NCI-H510A (cell line): ENCODE results near the gene RAC2.

Experiments used
- DNase-seq: peaks from one replicate; lab custom pipeline; 2025; lab: John Stamatoyannopoulos, UW

RAC2 gene

DNA sequence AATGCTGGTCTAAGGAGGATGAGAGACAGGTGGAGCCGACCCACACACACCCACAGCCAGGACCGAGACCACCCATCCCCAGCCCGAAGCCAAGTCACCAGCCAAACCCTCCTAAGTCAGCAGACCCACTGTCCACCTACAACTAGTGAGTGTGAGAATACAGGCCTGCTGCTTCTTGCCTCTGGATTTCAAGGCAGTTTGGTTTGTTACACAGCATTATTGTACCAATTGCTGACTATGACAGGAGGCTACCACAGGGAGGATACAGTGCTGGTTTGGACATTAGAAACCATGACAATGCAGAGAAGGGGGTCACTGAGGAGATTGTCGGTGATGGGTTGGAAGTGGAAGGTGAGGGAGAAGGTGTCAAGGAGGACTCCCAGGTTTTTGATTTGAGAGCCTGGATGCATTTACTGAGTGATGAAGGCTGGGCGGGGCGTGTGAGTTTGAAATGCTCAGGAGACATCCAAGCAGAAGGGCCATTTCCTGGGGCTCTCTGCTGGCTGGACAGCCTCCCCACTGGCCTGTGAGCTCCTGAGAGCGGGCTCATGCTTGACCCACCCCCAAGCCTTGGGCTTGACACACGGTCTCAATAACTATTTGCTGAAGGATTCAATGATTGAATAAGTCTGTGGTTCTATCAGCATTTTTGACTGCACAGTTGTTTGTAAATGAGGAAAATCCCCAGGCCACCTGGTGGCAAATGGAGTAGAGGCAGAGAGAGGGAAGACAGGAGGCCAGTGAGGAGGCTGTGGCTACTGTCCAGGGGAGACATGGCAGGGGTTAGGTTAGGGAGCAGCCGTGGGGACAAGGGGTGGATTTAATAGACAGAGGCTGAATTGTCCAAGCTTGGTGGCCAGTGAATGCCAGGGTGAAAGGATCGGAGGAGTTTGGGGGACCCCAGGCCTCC is 22.4 kb downstream of the RAC2 start:
- DNase-seq: no peak

DNA sequence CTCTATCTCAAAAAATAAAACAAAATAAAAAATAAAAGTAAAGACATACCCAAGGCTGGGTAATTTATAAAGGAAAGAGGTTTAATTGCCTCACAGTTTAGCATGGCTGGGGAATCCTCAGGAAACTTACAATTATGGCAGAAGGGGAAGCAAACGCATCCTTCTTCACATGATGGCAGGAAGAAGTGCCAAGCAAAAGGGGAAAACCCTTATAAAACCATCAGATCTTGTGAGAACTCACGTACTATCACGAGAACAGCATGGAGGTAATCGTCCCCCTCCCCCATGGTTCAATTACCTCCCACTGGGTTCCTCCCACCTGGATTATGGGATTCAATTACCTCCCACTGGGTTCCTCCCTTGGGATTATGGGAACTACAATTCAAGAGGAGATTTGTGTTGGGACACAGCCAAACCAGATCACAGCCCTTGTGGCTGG is 23.5 kb downstream of the RAC2 start:
- DNase-seq: no peak

DNA sequence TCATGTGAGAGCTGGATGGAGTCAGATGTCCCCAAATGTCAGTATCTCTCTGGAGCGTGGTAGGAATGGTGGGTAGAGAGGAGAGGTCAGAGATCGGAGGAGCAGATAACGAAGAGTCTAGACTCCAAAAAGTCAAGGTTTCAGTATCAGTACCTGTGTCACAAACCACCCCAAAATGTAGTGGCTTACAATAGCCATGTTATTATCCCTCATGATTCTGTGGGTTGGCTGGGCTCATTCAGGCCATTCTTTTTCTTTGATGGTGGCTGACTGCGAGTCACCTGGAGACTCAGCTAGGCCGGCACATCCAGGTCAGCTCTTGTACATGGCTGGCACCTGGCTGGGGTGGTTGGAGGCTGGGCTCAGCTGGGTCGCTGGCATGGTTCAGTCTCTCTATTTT is 24.5 kb downstream of the RAC2 start:
- DNase-seq: no peak

DNA sequence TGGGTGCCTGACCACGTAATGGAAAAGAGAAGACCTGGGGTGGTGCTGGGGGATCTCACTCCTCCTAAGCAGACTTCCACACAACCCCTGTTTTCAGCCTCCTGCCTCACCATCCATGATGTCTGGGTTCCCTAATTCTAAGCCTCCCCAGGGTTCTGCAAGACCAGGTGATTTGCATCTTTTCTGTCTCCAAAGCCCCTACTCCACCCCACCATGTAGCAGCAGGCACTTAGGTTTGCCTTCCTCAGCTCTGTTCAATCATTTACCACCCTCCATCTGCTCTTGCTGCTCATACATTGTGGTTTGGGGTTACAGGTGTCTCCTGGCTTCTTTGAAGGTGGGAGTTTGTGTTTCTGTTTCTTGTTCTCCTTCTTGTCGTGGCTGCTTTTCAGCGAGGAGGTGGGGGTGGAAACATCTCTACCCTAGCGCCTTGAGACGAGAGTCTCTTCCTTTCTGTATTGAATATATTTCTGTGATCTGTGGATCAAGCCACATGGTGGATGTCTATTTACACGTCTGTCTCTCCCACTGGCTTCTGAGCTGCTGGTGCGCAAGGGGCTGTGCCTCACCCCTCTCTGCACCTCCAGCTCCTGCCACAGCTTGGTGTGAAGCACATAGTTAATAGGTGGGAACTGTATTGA is 25.2 kb downstream of the RAC2 start:
- DNase-seq: no peak

DNA sequence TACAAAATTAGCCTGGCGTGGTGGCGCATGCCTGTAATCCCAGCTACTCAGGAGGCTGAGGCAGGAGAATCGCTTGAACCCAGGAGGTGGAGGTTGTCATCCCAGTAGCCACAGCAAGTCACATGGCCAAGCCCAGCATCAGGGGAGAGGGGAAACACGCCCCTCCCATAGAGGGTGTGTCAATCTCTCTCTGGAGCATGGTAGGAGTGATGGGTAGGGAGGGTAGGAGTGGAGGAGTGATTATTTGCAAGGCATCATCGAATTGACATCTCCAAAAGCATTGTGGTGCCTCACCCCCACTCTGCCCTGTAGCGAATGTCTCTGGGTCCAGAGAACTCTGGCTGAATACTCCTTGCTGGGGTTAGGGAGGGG is 25.7 kb downstream of the RAC2 start:
- no peak for DNase-seq

DNA sequence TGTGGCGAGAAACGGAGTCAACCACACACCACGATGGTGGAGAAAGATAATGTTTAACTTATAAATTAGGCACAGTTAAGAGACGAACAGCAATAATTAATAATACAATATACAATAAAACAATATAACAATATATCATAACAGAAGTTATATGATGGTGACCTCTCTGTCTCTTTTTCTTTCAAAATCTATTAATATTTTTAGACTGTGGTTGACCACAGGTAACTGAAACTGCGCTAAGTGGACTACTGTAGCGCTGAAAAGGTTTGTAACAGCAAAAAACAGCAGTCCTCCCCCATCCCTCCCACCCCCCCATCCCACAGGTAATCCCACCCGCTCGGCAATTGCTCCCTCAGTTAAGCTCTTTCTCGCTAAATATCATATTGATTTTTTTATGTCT is 28.2 kb downstream of the RAC2 start:
- no peak for DNase-seq

DNA sequence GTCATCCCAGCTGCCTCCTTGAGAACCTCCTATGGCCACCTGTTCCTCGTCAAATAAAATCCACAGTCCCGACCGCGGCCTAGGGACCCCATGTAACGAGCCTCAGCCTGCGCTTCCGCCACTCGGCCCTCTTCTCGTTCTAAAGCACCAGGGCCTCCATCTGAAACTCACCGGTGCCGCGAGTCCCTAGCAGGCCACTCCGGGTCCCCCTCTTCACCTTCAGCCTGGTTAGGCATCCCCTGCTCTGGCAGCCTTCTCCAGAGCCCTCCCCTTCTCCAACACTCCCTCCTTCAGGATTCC is 29.4 kb downstream of the RAC2 start:
- DNase-seq: no peak

DNA sequence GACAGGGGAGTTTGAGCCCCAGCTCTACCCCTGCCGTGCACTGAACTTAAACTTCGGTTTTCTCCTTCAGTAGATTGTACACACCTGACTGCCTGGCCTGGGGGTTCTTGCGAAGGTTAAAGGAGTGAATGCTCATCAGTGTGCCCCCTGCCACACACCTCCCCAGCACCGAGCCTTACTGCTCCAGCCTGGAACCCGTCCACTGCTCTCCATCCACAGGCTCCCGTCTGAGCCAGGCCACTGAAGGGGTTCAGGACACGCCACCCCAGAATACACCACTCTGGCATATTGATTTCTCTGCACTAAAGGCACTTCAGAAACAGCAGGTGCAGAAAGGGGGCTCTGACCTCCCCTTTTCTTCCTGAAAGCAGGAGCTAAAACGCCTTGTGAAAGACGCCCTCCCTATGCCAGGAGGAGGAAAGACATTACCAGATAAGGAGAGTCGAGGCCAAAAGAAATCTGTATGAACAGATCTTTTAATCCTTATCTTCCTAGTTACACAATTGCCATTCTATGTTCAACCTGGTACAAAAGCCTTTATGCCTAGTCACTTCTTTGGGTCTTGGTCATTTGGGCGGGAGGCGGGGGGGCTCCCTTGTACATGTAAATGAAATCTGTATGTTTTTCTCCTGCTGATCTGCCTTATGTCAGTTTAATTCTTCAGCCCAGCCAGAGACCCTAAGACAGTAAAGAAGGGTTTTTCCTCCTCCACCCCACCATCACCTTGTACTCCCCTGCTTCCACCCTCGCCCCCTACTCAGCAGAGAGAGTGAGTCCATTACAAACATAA is 29.9 kb downstream of the RAC2 start:
- DNase-seq: no peak

DNA sequence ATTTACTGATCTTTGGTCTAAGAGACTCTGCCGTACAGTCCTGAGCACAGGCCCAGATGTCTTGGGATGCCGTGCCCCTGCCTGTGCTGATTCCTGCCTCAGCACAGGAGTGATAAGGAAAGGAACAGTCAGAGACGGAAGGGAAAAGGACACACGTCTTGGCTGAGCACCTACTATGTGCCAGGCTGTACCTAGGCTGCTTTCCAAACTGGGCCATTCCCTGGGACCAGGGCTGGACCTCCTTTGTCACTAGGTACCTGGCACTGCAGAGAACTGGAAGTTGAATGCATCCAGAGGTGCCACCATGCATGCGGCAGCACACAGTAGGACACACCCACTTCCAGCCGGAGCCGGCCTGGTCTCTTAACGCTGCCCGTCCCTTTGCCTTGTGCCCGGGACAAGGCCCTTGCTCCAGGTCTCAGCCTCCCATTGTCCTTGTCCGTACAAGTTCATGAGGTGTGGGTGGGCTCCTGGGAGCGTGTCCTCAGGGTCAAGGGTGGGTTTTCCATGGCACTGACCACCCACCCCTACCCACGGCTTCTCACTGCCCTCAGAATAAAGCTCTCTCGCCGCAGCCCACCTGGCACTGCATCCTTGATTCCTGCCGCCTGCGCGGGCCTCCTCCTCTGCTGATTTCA is 30.7 kb downstream of the RAC2 start:
- no peak for DNase-seq

DNA sequence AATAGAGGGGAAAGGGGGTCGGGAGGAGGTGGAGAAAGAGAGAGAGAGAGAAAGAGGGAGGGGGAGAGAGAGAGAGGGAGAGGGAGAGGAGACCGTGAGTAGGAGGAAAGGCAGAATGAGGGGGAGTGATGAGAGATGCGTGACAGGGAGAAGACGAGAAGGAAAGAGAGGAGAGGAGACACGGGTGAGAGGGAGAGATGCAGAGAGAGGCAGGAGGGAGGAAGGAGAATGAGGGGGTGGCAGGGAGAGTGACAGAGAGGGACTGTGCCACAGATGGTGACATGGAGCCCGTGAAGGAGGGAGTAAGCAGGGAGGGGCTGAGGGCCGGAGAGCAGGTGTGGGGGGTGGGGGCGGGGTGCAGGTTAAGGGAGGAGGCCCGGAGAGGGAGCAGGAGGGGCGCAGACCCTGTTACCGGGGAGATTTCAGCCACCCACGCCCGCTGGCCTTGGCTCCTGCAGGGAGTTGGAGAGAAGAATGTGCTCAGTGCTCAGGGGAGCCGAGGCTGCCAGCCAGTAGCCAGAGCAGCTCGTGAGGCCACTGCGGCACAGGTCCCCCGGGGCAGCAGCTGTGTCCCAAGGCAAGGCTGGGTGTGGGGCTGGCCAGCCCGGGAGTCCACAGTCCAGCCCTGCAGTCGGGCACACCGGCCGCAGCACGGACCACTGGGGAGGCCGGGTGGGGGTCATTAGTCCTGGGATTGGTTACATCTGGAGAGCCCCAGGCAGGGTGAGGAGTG is 31.7 kb downstream of the RAC2 start, which contains the start of gene SSTR3:
Gene SSTR3 (minus strand): TSS at position 304 of the 733 bp plus-strand sequence. CDS start 4,674 bp downstream, outside the sequence.
- no peak for DNase-seq

DNA sequence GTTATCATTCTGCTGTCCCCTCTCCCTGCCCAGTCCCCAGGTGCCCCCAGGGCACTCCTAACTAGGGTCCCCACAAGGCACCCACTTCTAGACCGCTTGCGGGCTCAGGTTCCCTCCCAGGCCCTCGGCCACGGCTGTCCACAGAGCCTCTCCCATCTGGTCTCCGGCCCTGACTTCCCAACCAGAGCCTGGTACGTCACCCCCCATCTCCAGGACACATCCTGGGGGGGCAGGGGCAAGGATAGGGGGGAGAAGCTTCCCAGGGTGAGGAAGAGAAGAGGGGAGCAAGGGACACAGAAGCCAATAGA is 32.2 kb downstream of the RAC2 start:
- no peak for DNase-seq

DNA sequence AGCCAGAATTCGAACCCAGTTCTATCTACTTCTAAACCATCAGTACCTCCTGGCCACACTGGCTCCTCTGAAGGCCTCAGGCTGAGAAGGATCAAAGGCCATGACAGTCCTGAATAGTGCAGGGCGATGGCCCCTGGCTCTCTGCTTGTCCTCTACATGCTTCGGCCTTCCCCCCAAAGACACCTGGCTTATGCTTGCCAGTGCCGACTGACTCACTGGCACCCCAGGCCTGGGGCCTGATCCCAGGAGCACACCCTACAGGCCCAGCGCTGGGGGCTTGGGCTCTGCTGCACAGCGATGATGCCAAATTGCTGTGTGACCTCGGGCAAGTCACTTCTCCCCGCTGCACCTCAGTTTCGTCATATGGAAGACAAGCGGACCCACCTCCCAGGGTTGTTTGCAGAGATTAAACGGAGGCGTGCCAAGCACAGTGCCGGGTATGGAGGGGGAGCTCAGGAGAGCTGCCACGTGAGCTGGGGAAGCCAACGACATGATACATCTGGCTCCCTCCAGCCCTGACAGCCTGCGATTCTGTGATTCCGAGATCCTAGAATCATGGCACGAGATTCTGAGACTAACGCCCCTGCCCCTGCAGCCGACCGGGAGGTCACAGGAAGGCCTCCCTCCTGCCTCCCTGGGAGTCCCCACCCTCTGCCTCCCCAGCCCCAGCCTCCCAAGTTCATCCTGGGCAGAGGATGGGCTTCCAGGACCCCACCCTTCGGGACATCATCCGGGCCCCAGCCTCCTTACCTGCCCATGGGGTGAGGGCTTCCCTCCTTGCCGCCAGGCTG is 32.8 kb downstream of the RAC2 start:
- no peak for DNase-seq

DNA sequence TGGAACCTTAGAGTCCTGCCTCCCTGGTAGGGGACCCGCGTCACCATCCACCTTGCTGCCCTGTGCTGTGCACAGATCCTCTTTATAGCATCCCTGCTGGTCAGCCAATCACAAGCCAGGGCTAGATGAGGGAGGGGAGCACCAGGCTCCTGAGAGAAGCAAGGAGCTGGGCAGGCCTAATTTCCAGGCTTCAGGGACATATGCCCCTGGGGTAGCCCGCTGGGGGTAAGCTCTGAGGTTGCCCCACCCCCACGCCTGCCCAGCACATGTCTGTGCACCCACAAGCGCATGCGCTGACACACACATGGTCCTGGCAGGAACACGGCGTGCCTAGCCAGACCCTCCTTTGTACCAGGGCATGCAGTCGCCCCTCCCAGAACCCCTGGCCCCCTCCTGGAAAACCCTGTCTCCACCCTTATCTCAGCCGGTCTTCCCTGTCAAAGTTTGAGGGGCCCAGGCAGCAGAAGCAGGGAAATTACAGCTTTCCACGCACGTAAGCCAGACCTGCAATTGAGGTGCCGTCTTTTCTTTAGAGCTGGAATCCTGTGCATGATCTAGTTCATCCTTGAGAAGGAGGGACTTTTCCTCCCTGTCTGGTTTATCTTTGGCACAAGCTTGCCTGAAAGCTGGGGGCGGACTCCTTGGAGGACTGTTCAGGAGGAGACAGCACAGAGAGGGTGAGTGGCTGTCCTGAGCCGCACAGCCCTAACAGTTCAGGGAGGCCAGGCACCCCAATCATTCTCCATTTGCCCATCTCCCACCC is 33.8 kb downstream of the RAC2 start:
- DNase-seq: no peak

DNA sequence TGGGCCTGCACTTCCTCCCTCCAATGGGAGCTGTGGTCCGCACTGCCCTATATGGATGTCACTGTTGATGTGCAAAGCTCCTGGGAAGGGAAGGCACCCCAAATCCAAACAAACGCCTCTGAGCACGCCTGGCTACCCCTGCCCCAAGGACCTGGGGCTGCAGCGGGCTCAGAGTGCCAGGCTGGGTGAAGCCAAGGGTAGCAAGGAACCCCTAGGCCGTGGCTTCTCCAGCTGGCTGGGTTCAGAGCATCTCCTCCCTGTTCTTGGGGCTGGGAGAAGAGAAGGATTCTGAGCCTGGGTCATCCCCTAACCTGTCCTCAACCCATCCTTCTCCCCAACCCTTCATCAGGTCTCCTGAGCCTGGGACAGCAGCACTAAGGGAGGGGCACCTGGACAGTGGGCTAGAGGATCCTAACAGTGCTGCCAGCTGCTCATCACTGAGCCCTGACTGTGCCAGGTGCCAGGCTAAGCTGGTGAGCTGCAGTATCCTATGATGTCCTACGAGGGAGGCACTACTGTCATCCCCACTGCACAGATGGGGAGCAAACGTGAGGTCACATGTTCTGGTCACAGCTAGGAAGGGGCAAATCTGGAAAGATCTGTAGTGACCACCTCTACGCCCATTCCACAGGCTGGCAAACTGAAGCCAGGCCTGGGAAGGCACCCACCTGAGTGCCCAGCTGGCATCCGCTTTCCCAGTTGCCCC is 34.8 kb downstream of the RAC2 start:
- no peak for DNase-seq

DNA sequence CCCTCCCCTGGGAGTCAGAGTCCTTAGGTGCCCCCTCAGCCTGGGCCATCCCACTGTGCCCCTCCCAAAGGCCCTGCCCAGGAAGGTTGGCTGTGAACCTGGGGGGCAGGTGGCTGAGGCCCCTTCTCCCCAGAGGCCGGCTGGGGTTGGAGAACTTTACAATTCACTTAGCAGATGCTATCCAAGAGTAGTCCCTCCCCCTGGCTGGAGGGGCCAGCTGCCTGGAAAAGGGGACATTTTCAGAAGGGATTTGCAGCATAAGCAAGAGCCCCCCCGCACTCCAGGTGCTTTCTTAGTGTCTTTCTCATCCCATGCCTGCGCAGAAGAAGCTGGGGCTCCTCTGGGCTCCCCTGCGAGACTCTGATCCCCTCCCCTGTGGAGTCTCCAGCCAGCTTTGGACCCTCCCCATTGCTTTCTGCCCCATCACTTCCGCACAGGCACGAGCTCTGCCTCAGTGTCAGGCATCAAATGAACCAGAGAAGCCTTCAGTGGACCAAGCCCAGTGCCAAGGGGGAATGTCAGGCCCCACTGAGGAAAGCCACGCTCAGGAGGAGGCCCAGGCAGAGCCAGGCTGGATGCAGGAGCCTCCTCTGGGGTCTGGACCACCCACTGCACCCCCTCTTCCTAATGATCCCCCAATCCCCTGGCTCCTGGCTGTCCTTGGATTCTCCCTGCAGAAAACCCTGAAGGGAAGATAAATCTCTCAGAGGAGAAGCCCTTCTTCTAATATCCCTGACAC is 35.5 kb downstream of the RAC2 start:
- DNase-seq: no peak

DNA sequence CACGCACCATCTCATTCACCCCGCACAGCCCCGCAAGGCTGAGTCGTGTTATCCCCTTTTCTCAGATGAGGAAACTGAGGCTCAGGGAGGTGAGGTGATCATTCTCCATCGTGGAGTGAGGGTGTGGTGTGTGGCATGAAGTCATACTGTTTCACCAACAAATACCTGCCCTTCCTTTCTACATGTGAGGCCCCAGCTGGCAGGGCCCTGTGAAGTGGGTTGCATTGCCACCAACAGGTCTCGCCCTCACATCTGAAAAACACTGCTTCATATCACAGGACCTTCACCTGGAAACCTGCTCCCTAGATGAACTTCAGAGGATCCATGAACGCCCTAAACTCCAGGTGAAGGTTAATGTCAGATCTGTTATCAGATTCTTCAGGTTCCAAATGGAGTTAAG is 36.1 kb downstream of the RAC2 start:
- DNase-seq: no peak

DNA sequence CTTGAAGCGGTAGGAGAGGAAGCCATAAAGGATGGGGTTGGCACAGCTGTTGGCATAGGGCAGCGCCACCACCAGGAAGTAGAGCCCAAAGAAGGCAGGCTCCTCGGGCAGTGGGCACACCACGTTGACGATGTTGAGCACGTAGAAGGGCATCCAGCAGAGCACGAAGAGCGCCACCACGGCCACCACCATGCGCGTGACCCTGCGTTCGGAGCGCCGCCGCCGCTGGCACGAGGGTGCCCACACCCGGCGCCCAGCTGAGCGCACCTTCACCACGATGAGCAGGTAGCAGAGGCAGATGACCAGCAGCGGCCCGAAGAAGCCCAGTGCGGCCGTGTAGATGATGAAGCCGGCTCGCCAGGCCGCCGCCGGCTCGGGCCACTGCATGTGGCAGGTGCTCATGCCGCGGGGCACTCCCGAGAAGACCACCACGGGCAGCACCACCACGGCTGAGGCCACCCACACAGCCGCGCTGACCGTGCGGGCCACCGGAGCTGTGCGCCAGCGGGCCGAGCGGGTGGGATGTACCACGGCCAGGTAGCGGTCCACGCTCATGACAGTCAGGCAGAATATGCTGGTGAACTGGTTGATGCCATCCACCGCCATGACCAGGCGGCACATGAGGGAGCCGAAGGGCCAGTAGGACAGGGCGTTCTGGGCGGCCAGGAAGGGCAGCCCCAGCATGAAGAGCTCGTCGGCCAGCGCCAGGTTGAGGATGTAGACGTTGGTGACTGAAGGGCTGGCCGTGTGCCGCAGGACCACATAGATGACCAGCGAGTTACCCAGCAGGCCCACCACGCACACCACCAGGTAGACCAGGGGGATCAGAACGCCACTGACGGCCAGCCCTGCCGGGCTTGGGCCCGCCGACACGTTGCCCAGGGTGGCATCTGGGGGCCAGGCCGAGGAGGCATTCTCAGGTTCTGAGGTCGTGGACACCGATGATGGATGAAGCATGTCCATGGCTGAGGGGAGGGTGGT is 36.9 kb downstream of the RAC2 start:
- no peak for DNase-seq
